ENCODE results near the gene FPR2. TPM values are rescaled to one million over a fixed set of nuclear protein-coding genes. Genes with fewer than 3 reads are reported as not detected.

Gene FPR2, protein sequence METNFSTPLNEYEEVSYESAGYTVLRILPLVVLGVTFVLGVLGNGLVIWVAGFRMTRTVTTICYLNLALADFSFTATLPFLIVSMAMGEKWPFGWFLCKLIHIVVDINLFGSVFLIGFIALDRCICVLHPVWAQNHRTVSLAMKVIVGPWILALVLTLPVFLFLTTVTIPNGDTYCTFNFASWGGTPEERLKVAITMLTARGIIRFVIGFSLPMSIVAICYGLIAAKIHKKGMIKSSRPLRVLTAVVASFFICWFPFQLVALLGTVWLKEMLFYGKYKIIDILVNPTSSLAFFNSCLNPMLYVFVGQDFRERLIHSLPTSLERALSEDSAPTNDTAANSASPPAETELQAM
- polyA plus RNA-seq (not detected in 2 replicates), polyA minus RNA-seq (not detected in 2 replicates)

DNA sequence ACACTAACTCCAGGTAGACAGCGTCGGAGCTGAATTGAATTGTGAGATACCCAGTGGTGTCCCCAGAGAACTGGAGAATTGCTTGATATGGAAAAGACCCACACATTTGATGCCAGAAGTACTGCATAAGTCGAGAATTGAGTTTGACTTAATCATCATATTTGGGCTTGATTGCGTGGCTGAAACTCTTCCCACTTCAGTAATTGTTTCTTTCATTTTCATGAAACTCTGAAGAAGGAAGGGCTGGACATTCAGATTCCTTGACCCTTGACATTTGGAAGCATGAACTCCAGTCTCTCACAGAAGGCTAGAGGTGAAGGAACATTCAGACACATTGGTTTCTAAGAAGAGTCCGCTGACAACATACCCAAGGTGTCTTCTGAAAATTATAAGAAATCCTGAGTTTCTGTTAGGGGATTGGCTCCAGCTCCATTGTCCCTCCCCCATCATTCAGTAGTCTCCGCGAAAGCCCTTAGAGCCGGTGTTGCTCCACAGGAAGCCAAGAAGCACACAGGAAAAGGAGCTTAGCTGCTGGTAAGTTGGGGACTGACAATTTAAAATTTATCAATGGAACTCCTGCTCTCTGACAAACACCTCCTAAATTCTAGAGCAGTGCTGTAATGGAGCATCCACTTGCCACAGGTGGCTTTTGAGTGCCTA, at the start of gene FPR2:
Gene FPR2 (plus strand): TSS at position 484 of the 660 bp plus-strand sequence. CDS start 7,479 bp downstream, outside the sequence.
- Histone ChIP-seq H3K27me3 (ENCODE audit: insufficient read depth, low read depth, low read length) (no peaks in the 10 kb centered on the region), H3K27ac (ENCODE audit: low read length) (no peak within 1 kb of the TSS), H3F3A (ENCODE audit: insufficient read depth, low read length, poor library complexity, severe bottlenecking) (no peaks in the 10 kb centered on the region), H3K9ac (ENCODE audit: low read length) (no peak within 1 kb of the TSS), H3K9me3 (ENCODE audit: low read length) (no peaks in the 10 kb centered on the region), H3K79me2 (replicated peaks; ENCODE audit: insufficient read depth, low read length) (no peaks in the 10 kb centered on the region), H4K20me1 (ENCODE audit: insufficient read depth) (no peaks in the 10 kb centered on the region), H3K36me3 (ENCODE audit: insufficient read depth, low read length) (no peaks in the 10 kb centered on the region), H3K4me2 (ENCODE audit: low read length) (no peak within 1 kb of the TSS), H3K4me3 (ENCODE audit: low read length) (no peak within 1 kb of the TSS), H3K9me2 (ENCODE audit: insufficient read depth, low read length) (no peaks in the 10 kb centered on the region), H2AFZ (ENCODE audit: low read depth, low read length) (no peak within 1 kb of the TSS)
- TF ChIP-seq EP300 (conservative IDR thresholded peaks at IDR 0.05; ENCODE audit: poor library complexity, severe bottlenecking), result no peak
- TF ChIP-seq, protein P1, sequence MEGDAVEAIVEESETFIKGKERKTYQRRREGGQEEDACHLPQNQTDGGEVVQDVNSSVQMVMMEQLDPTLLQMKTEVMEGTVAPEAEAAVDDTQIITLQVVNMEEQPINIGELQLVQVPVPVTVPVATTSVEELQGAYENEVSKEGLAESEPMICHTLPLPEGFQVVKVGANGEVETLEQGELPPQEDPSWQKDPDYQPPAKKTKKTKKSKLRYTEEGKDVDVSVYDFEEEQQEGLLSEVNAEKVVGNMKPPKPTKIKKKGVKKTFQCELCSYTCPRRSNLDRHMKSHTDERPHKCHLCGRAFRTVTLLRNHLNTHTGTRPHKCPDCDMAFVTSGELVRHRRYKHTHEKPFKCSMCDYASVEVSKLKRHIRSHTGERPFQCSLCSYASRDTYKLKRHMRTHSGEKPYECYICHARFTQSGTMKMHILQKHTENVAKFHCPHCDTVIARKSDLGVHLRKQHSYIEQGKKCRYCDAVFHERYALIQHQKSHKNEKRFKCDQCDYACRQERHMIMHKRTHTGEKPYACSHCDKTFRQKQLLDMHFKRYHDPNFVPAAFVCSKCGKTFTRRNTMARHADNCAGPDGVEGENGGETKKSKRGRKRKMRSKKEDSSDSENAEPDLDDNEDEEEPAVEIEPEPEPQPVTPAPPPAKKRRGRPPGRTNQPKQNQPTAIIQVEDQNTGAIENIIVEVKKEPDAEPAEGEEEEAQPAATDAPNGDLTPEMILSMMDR (IDR thresholded peaks at IDR 0.05; ENCODE audit: poor library complexity, severe bottlenecking), result no peak
- TF ChIP-seq EZH2 (IDR thresholded peaks at IDR 0.05; ENCODE audit: borderline replicate concordance, insufficient read depth, low read length, poor library complexity, severe bottlenecking), result no peak
- no peak for TF ChIP-seq TAF1 (IDR thresholded peaks at IDR 0.05; ENCODE audit: low read depth)
- TF ChIP-seq RAD21 (conservative IDR thresholded peaks at IDR 0.05), result no peak
- TF ChIP-seq MXI1 (conservative IDR thresholded peaks at IDR 0.05; ENCODE audit: poor library complexity, severe bottlenecking), result no peak
- no peak for TF ChIP-seq POLR2AphosphoS5 (IDR thresholded peaks at IDR 0.05)
- TF ChIP-seq SMC3 (conservative IDR thresholded peaks at IDR 0.05; ENCODE audit: poor library complexity), result no peak
- TF ChIP-seq, protein P2, sequence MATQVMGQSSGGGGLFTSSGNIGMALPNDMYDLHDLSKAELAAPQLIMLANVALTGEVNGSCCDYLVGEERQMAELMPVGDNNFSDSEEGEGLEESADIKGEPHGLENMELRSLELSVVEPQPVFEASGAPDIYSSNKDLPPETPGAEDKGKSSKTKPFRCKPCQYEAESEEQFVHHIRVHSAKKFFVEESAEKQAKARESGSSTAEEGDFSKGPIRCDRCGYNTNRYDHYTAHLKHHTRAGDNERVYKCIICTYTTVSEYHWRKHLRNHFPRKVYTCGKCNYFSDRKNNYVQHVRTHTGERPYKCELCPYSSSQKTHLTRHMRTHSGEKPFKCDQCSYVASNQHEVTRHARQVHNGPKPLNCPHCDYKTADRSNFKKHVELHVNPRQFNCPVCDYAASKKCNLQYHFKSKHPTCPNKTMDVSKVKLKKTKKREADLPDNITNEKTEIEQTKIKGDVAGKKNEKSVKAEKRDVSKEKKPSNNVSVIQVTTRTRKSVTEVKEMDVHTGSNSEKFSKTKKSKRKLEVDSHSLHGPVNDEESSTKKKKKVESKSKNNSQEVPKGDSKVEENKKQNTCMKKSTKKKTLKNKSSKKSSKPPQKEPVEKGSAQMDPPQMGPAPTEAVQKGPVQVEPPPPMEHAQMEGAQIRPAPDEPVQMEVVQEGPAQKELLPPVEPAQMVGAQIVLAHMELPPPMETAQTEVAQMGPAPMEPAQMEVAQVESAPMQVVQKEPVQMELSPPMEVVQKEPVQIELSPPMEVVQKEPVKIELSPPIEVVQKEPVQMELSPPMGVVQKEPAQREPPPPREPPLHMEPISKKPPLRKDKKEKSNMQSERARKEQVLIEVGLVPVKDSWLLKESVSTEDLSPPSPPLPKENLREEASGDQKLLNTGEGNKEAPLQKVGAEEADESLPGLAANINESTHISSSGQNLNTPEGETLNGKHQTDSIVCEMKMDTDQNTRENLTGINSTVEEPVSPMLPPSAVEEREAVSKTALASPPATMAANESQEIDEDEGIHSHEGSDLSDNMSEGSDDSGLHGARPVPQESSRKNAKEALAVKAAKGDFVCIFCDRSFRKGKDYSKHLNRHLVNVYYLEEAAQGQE (IDR thresholded peaks at IDR 0.05; ENCODE audit: borderline replicate concordance), result no peak

DNA sequence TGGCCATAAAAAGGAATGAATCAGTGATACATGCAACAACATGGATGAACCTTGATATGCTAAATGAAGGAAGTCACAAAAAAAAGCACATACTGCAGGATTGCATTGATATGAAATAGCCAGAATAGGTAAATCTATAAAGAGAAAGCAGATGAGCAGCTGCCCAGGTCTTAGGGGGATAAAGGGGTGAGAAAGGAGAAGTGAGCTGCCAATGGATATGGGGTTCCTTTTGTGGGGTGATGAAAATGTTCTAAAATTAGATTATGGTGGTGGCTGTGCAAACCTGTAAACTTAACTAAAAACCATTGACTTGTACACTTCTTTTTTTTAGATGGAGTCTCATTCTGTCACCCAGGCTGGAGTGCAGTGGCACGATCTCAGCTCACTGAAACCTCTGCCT, 49.3 kb upstream of the FPR2 start:
- Histone ChIP-seq H3K4me3 (ENCODE audit: low read length) (no peak overlapping the region), H3K27me3 (ENCODE audit: insufficient read depth, low read depth, low read length) (peaks cover 4% of the 10 kb centered on the region), H3K36me3 (ENCODE audit: insufficient read depth, low read length) (no peaks in the 10 kb centered on the region), H3K79me2 (replicated peaks; ENCODE audit: insufficient read depth, low read length) (no peaks in the 10 kb centered on the region), H3K4me2 (ENCODE audit: low read length) (no peak overlapping the region), H3K9ac (ENCODE audit: low read length) (no peak overlapping the region), H2AFZ (ENCODE audit: low read depth, low read length) (no peak overlapping the region), H3F3A (ENCODE audit: insufficient read depth, low read length, poor library complexity, severe bottlenecking) (no peaks in the 10 kb centered on the region), H3K9me3 (ENCODE audit: low read length) (no peaks in the 10 kb centered on the region), H4K20me1 (ENCODE audit: insufficient read depth) (no peaks in the 10 kb centered on the region), H3K27ac (ENCODE audit: low read length) (no peak overlapping the region), H3K9me2 (ENCODE audit: insufficient read depth, low read length) (no peaks in the 10 kb centered on the region)
- TF ChIP-seq TAF1 (IDR thresholded peaks at IDR 0.05; ENCODE audit: low read depth) (no peak), EZH2 (IDR thresholded peaks at IDR 0.05; ENCODE audit: borderline replicate concordance, insufficient read depth, low read length, poor library complexity, severe bottlenecking) (no peak), MXI1 (conservative IDR thresholded peaks at IDR 0.05; ENCODE audit: poor library complexity, severe bottlenecking) (no peak), RAD21 (conservative IDR thresholded peaks at IDR 0.05) (no peak), EP300 (conservative IDR thresholded peaks at IDR 0.05; ENCODE audit: poor library complexity, severe bottlenecking) (no peak), POLR2AphosphoS5 (IDR thresholded peaks at IDR 0.05) (no peak)
- TF ChIP-seq, protein P1 (IDR thresholded peaks at IDR 0.05; ENCODE audit: poor library complexity, severe bottlenecking), result no peak
